Stimulated activated CD4-positive, alpha-beta T cell treated with anti-CD3 and anti-CD28 coated beads, Interleukin-4, amount 100 ng/mL, for 24 hours (primary cell): ENCODE data around the gene PPM1G.
"Not testable (repeated sequence)": the region's sequence is repeated elsewhere in the genome, so short reads cannot be mapped to it uniquely, and the experiment has no call there.

Source experiments
- DNase-seq: peaks from one replicate; pipeline ENCODE4 v3.0.0-alpha.2; 2020

Gene PPM1G, protein sequence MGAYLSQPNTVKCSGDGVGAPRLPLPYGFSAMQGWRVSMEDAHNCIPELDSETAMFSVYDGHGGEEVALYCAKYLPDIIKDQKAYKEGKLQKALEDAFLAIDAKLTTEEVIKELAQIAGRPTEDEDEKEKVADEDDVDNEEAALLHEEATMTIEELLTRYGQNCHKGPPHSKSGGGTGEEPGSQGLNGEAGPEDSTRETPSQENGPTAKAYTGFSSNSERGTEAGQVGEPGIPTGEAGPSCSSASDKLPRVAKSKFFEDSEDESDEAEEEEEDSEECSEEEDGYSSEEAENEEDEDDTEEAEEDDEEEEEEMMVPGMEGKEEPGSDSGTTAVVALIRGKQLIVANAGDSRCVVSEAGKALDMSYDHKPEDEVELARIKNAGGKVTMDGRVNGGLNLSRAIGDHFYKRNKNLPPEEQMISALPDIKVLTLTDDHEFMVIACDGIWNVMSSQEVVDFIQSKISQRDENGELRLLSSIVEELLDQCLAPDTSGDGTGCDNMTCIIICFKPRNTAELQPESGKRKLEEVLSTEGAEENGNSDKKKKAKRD

DNA sequence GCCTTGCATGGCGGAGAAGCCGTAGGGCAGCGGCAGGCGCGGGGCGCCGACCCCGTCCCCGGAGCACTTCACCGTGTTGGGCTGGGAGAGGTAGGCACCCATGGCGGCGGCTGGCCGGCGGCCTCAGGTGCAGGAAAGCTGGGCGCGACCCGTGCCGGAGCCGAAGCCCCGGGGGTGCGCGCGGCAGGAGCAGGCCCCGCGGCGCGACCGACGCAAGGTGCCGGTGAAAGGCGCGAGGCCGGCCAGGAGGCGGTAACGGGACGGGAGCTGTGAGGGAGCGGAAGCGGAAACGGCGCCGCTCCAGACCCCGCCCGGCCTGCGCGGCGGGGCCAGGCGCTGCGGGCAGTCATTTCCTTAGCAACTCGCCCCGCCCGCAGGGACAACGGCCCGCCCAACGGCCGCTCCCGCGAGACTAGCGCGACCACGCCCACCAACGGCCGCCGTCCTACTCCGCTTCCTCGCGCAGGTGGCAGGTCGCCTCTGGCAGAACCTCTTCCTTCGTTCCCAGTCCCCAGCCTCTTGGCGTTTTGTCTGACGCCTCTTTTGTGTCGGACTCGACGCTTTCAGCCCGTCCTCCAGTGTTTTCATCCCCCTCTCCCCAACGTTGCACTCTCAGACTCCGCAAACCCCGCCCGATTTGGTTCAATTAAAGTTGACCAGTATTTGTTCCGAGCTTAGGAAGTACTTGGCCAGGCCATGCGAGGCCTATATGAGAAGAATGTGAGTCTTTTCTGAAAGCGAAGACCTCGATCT lies at the start of gene PPM1G:
PPM1G (minus strand) TSS at position 271 of the 753 bp plus-strand sequence; CDS start at position 102, 169 bp downstream.
- DNase-seq = peak; percentile 97

DNA sequence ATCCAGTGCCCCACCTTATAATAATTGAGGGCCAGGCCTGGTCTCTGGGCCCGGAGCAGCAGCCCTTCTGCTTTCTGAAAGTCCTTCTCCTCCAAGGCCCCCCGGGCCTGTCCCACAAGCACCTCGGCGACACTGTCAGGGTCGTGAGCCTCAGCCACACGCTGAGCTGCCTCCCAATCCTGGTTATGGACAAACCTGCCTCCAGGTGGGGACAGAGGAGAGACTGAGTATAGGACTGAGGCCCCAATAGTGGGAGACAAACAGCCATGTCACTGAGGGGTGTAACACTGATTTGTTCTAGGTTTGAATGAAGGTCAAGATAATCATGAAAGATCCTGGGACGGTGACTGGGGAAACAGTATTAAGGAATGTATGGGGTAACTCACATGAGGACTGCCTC lies 44.6 kb upstream of the PPM1G start:
- no peak for DNase-seq

DNA sequence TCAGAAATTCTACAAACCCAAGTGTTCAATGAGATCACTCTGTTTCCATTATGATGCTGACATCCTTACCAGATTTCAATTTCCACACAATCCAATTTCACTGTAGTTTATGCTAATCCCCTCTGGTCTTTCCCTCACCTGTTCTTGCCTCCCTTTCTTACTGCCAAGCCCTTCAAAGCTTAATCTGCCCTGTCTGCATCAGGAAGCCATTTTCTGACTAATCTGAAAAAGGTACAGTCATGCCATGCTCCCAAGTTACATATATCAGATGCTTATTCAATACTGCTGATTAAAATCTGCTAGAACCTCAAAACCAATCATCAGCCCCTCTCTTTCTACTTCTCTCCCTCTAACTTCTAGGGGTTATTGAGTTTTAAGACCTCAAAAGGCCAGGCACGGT lies 41.7 kb upstream of the PPM1G start:
- DNase-seq = no peak

DNA sequence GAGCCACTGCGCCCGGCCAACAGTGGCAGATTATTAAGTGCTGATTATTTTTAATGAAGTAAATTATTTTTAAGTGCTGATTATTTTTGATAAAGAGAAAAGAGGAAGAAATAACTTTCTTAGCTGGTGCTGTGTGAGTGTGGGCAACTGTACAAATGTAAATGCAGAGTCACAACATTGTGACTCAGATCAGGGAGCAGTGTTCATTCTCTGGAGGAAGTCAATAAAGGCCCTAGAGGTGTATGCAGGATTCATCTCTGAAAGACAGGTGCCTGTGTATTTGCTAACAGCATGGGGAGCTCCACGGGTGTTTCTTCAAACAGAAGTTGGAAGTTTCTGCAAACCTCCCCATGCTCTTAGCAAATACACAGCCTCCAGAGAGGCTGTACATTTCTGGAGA lies 39.0 kb upstream of the PPM1G start:
- DNase-seq = no peak

DNA sequence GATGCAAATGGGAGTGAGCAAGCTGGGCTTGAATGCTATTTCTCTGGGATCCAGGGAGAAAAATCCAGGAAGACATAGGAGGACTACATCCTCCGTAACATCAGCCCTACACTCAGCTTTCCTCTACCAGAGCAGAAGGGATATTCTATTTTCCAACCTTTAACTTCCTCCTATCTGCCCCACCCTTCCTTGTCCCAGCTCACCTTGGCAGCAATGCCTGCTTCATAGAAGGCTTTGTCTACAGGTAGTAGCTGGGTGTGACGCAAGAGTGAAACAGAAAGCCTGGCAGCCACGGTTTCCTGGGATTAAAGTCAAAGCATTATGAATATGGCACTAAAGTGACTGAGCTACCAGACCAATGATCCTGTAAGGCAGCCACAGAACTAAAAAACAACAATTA lies 36.7 kb upstream of the PPM1G start:
- no peak for DNase-seq

DNA sequence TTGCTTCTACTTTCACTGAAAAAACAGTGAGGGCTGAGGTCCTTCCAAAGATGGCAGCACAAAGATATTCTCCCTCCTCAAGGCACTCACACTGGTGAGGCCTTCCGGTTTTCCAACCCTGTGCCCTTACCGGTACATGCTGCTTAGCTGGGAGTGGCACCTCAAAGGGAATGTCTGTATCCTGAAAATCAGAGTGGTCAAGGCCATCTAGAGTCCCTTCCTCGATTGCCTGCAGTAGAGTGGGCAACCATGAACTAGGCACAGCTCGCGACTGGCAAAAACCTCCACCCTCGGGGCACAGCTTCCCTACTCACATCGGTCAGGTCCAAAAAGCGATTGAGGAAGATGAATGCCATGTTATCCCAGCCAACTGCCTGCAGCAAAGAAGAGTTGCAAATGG lies 36.2 kb upstream of the PPM1G start:
- DNase-seq = no peak

DNA sequence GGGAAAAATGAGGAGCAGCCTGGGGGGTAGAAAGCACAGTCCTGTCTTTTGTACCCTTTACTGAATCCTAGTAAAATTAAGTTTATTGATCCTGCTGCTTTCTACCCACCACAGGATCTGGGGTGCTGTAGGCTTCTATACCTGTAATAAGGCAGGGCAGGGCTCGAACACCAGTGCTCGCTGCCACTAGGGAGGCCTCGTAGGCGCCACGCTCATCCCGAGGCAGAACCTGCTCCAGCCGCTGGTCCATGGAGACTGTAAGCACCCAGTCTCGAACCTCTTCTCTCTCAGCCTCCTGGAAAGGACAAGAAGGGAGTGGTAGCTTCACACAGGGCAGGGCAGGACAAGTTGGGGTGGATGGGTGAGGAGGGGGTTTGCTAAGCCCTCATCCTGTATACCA lies 35.8 kb upstream of the PPM1G start:
- no peak for DNase-seq

DNA sequence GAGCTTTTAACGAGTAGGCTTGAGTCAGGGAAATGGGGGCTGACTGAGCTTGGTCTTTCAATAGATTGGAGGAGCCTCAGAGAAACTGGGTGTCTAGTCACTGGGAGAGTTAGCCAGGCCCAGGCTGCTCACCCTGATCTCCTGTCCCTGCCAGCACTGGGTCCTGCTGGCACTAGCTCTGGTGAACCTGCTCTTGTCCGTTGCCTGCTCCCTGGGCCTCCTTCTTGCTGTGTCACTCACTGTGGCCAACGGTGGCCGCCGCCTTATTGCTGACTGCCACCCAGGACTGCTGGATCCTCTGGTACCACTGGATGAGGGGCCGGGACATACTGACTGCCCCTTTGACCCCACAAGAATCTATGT lies 33.5 kb upstream of the PPM1G start:
- no peak for DNase-seq

DNA sequence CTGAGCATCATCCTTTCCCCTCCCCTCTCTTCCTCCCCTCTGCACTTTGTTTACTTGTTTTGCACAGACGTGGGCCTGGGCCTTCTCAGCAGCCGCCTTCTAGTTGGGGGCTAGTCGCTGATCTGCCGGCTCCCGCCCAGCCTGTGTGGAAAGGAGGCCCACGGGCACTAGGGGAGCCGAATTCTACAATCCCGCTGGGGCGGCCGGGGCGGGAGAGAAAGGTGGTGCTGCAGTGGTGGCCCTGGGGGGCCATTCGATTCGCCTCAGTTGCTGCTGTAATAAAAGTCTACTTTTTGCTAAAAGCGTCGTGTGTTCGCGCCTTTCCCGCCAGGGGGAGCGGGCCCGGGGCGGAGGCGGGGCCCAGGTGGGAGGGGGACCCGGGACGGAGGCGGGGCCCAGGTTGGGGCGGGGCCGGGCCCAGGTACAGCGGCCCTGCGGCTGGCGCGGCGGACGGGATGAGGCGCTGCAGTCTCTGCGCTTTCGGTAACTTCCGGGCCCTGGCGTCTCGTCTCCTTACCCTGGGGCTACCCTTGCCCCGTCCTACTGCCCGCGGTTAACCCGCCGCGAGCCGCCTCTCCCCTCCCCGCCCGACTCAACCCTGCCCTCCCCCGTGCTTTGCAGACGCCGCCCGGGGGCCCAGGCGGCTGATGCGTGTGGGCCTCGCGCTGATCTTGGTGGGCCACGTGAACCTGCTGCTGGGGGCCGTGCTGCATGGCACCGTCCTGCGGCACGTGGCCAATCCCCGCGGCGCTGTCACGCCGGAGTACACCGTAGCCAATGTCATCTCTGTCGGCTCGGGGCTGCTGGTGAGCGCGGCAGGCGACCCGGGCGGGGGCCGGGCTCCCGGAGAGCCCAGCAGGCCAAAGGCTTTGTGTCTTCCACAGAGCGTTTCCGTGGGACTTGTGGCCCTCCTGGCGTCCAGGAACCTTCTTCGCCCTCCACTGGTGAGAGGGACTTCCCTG lies 32.8 kb upstream of the PPM1G start, which contains the start of gene KRTCAP3:
KRTCAP3 (plus strand) TSS at position 424 of the 962 bp plus-strand sequence; CDS start at position 456, 32 bp downstream.
- peak; percentile 41 for DNase-seq

DNA sequence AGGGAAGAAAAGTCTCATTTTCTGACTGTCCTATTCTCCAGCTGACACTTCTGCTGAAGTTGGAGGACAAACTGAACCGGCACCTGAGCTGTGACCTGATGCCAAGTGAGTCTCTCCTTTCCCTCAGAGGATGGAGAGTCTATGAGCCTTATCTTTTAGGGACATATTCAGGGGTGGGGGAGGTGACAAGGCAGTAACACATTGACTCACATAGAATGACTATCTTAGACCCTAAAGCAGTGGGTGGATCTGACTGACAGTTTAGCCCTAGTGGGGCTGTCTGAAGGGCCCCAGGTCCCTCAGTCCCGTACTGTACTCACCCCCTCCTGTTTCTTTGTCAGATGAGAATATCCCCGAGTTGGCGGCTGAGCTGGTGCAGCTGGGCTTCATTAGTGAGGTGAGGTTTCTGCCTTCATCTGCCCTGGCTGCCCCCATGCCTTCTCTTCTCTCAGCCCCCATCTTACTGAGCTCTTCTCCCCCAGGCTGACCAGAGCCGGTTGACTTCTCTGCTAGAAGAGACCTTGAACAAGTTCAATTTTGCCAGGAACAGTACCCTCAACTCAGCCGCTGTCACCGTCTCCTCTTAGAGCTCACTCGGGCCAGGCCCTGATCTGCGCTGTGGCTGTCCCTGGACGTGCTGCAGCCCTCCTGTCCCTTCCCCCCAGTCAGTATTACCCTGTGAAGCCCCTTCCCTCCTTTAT lies 32.0 kb upstream of the PPM1G start:
- DNase-seq = no peak

DNA sequence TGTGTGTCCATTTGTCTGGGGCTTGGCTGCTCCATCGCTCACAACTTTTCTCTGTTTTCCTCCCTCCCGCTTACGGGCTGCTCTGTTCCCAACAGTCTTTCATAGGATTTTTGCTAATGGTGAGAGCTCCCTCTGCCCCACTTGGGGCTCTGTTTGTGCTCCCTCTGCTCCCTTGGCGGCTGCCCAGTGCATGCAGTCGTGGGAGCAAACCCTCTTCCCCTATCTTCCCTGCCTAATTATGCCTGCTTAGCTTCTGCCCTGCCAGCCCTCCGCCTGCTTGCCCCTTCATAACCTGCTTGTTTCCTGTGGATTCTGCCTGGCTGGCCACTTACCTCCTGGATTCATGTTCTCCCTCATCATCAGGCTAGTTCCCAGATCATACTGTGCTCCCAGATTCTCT lies 26.2 kb upstream of the PPM1G start:
- no peak for DNase-seq

DNA sequence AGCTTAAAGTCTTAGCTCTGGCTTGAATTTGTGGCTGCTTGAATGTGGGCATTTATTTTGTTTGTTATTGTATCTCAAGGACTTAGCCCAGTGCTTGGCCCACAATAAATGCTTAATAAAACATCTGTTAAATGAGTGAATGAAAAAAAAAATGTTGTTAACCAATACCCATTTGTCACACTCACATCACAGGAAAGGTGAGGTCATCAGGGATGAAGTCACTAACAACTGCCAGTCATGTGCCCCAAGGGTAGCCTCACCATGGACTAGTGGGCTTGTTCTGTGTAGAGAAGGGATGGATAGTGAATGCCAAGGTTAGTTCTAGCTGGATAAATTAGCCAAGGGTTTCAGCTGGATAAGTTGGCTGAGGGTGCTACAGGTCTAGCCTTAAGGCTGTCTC lies 22.0 kb upstream of the PPM1G start:
- DNase-seq = peak; percentile 46

DNA sequence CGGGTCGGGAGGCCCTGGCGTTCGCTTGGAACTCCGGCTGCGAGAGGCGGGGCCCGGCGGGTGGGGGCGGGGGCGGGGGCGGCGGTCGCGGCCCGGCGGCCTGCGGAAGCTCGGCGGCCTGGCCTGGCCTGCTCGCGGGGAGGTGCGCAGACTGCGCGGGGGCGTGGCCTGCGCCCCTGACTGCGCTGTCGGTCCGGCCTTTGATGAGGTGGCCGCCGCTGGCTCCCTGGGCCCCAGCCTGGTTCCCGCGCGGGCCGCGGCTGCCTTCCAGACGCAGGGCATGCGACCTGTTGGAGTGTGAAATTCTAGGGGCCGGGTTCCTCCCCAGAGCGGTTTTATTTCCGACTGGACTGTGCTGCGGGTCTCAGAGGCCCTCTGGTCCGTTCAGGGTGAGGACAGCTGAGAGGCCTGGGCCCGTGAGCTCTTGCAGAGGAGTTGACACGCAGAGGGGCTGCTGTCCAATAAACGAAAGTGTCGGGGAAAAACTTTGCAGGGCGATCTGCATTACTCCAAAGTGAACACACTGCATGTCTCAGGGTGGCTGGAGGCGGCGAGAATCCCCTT lies 19.7 kb upstream of the PPM1G start:
- peak; percentile 70 for DNase-seq

DNA sequence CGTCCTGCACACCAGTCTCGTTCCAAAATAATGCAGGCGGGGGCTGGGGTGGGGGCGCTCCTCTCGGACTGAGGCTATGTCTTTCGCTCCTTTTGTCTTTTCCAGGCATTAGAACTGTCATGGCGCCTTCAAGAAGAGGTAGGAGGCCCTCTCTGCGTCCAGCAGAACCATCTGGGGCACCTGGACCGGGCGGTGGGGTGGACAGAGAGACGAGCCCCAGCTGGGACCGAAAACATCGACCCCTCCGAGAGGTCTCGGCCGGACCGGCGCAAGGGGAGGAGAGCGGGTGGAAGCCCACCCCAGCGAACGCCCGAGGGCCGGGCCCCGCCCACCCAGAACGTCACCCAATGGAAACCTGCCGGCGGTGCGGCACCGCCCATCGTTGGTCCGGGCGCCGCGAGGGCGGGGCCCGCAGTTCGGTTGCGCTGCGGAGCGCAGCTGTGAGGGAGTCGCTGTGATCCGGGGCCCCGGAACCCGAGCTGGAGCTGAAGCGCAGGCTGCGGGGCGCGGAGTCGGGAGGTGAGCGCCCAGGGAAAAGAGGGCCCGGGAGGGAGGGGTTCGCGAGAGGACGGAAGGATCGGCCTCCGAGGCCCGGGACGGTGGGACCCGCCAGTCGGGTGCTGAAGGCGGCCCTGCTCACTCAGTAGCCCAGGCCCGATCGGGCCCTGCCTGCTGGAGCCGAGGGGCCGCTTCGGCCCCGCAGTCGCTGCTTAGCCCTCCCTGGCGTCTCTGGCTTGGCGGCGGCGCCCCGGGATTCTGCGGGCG lies 19.0 kb upstream of the PPM1G start, which contains the start of gene NRBP1:
NRBP1 (plus strand) TSS at position 419 of the 765 bp plus-strand sequence. CDS start 4,643 bp downstream, outside the sequence.
- peak; percentile 93 for DNase-seq

DNA sequence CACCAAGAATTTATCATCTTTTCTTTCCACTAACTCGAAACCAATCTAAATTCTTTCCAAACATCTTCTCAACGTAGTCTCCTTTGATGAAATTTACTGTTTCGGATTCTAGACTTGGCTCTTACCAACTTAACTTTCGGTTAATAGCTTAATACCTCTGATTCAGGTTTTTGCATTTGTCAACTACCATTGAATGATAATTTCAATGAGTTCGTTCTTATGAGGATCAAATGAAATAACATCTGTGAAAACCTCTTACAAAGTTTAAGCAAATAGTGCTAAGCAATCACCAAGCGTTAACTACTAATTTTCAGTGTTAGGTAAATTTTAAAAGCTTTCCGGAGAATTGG lies 18.4 kb upstream of the PPM1G start:
- no peak for DNase-seq

DNA sequence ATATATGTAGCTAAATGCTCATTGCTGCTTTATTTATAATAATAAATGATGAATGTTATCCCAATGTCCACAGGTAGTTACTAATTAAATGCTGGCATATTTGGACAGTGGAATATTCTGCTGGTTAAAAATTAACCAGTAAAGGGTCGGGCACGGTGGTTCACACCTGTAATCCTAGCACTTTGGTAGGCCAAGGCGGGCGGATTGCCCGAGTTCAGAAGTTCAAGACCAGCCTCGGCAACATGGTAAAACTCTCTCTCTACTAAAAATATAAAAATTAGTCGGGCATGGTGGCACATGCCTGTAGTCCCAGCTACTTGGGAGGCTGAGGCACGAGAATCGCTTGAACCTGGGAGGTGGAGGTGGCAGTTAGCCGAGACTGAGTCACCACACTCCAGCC lies 15.6 kb upstream of the PPM1G start:
- not testable (repeated sequence) for DNase-seq

DNA sequence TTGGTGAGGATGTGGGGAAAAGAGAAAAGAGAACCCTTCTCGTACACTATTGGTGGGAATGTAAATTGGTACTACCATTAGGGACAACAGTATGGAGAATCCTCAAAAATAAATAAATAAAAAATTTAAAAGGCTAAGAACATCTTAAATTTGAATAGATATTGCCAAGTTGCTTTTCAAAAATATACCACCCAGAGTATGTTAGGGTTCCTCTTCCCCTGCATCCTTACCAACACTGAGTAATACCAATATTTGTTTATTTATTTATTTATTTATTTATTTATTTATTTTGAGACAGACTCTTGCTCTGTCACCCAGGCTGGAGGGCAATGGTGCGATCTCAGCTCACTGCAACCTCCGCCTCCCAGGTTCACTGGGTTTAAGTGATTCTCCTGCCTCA lies 13.6 kb upstream of the PPM1G start:
- DNase-seq = no peak

DNA sequence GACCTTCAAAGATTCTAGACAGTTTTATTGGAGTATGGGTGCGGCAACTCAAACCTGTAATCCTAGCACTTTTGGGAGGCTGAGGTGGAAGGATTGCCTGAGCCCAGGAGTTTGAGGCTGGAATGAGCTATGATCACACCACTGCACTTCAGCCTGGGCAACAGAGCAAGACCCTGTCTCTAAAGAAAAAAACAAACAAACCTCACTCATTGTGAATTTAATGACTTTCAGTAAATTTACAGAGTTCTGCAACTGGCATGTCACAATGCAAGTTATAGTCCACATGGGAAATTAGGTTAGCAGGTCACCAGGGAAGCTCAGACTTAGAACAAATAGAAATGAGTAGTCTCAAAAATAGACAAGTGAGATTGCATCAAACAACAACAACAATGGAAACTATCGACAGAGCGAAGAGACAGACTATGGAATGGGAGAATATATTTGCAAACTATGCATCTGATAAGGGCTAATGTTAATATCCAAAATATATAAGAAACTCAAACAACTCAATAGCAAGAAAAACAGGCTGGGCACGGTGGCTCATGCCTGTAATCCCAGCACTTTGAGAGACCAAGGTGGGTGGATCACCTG lies 12.4 kb upstream of the PPM1G start:
- DNase-seq = no peak

DNA sequence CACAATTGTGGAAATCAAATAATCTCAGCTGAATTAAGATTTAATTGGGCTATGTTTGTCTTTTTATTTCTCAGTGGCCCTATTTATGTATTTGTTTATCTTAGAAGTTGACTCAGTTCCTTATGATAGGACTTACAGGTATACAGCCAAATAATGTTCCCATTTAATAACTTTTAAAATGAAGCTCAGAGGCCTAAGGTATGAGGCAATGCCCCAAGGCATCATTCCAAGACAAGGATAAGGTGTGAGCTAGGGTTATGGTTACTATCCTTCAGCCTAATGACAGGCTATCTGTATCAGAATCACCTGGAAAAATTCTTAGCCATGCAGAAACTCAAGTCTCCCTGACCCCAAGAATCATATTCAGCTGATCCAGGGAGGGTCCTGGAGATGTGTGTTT lies 11.6 kb upstream of the PPM1G start:
- no peak for DNase-seq

DNA sequence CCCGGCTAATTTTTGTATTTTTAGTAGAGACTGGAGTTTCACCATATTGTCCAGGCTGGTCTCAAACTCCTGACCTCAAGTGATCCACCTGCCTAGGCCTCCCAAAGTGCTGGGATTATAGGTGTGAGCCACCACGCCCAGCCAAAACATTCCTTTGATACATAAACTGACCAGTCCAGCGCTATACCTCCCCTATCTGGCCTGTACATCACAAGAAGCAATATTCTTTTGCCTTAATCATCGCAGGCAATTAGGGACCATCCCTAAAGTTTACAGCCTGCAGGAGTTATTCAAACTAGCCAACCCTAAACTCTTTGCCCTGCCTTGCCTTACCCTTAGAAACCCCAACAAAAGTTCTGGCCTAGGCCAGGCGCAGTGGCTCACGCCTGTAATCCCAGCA lies 6.8 kb upstream of the PPM1G start:
- no peak for DNase-seq
